Measurements from ENCODE around the gene CTPS2. TPM values are rescaled to one million over a fixed set of nuclear protein-coding genes. Genes with fewer than 3 reads are reported as not detected.

CTPS2 gene
- total and polyA plus RNA-seq, 8 donors: 2.3 to 34.3 (median 10.3) TPM

DNA sequence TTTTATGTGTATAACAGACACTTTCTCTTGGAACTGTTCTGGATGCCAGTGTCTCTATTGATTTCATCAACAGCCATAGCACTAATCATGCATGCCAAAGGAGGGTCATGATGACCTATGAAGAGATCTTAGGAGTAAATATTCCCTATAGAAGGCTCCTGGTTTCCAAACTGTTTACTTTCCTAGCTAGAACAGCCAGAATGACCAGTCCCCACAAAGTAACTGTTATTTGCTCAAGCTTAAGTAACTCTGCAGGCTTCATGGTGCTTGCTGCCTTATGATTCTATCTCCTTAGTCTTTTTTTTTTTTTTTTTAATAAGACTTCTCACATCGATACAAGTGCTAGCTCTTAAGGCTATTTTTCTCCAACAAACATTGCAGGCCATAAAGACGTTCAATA lies 50.1 kb downstream of the CTPS2 start:
- Histone ChIP-seq H3K4me1 (peaks cover 0 to 5% (median 0%) of the 10 kb centered on the region in 4 donors), H3K27me3 (no peaks in the 10 kb centered on the region), H3K36me3 (peaks cover 0 to 11% (median 8%) of the 10 kb centered on the region in 4 donors), H3K9me3 (no peaks in the 10 kb centered on the region), H3K27ac (no peak overlapping the region), H3K4me3 (no peak overlapping the region)
- TF ChIP-seq, protein P1, sequence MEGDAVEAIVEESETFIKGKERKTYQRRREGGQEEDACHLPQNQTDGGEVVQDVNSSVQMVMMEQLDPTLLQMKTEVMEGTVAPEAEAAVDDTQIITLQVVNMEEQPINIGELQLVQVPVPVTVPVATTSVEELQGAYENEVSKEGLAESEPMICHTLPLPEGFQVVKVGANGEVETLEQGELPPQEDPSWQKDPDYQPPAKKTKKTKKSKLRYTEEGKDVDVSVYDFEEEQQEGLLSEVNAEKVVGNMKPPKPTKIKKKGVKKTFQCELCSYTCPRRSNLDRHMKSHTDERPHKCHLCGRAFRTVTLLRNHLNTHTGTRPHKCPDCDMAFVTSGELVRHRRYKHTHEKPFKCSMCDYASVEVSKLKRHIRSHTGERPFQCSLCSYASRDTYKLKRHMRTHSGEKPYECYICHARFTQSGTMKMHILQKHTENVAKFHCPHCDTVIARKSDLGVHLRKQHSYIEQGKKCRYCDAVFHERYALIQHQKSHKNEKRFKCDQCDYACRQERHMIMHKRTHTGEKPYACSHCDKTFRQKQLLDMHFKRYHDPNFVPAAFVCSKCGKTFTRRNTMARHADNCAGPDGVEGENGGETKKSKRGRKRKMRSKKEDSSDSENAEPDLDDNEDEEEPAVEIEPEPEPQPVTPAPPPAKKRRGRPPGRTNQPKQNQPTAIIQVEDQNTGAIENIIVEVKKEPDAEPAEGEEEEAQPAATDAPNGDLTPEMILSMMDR (IDR thresholded peaks at IDR 0.05): no peak
- no peak for TF ChIP-seq POLR2A (IDR thresholded peaks at IDR 0.05)
- no peak for TF ChIP-seq EP300 (IDR thresholded peaks at IDR 0.05)
- DNase-seq: no peak
- intact Hi-C loops (cut with DNase I; ENCODE audit: low total_unique reads): loop anchor here (10.0 kb wide), 1 partner anchor 228 kb away; no protein-coding TSS in a partner anchor
- 24 to 62% (median 43%) methylated on average over 2 of the region's 2 CpGs for WGBS, 5 donors

DNA sequence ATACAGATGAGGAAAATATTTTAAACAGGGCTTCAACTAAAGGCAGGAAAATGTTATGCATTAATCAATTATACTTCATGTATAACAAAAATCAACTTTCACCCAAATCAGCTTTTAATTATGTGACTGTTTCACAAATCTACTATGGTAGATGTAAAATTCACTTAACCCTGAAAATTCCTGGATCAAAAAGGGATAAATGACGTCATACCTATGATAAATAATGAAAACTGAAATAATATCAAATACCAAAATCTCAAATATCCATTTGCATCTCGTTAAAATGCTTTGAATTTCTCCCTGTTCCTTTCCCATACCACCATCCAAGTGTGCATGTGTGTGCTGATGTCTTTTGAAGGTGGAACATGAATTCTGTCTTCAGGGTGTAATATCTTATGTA lies 51.0 kb downstream of the CTPS2 start:
- WGBS, 5 donors: 59 to 89% (median 83%) methylated on average over 2 of the region's 2 CpGs
- TF ChIP-seq EP300 (IDR thresholded peaks at IDR 0.05) (no peak), POLR2AphosphoS5 (IDR thresholded peaks at IDR 0.05) (no peak), POLR2A (IDR thresholded peaks at IDR 0.05) (no peak)
- TF ChIP-seq, protein P1 (IDR thresholded peaks at IDR 0.05): no peak
- intact Hi-C loops (cut with DNase I; ENCODE audit: low total_unique reads): loop anchor here (10.0 kb wide), 1 partner anchor 227 kb away; no protein-coding TSS in a partner anchor
- no peaks in the 10 kb centered on the region for H3K27me3 ChIP-seq
- DNase-seq: no peak
- H3K36me3 ChIP-seq: peaks cover 0 to 5% (median 3%) of the 10 kb centered on the region in 4 donors
- no peak overlapping the region for H3K4me3 ChIP-seq
- peaks cover 0 to 5% (median 0%) of the 10 kb centered on the region in 4 donors for H3K4me1 ChIP-seq
- H3K9me3 ChIP-seq: no peaks in the 10 kb centered on the region
- H3K27ac ChIP-seq: no peak overlapping the region

DNA sequence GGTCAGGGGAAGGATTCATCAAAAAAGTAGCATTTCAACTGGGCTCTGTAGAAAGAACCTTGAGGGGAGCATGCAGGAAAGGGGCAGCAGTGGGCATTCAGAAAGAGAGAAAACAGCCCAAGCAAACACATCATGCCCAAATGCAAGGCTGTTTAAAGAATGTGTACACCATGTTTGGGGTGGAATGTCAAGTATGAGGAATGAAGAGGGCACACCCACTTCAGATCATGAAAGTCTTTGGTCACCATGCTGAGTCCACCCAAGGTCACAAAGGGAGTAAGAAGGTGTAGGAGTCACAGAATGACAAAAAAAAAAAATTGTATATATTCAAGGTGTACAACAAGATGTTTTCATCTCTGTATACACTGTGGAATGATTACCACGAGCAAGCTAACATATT lies 53.1 kb downstream of the CTPS2 start:
- H3K27ac ChIP-seq: no peak overlapping the region
- H3K36me3 ChIP-seq: no peaks in the 10 kb centered on the region
- H3K4me1 ChIP-seq: peaks cover 0 to 5% (median 0%) of the 10 kb centered on the region in 4 donors
- no peaks in the 10 kb centered on the region for H3K27me3 ChIP-seq
- intact Hi-C loops (cut with DNase I; ENCODE audit: low total_unique reads): no loop called here
- DNase-seq: no peak
- no peaks in the 10 kb centered on the region for H3K9me3 ChIP-seq
- H3K4me3 ChIP-seq: no peak overlapping the region
- WGBS, 5 donors: 70 to 93% (median 89%) methylated on average over 1 of the region's 1 CpG
- TF ChIP-seq EP300 (IDR thresholded peaks at IDR 0.05) (no peak), POLR2AphosphoS5 (IDR thresholded peaks at IDR 0.05) (no peak), POLR2A (IDR thresholded peaks at IDR 0.05) (no peak)
- TF ChIP-seq, protein P1 (IDR thresholded peaks at IDR 0.05): no peak

DNA sequence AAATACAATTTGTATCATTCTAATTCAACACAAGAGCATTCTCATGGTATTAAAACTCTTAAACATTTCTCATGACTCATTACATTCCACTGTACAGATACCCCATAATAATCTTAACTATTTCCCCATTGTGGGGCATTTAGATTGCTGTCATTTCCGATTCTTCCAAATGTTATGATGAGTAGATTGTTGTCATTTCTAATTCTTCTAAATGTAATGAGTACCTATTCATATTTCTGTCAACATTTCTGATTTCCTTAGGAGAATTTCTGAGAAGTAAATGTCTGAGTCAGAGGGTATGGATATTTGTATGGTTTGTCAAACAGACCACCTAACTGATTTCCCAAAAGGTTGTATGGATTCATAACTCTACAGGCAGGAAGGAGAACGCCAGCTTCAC lies 54.2 kb downstream of the CTPS2 start:
- WGBS, 5 donors: 88 to 99% (median 89%) methylated on average over 2 of the region's 2 CpGs
- Histone ChIP-seq H3K9me3 (no peaks in the 10 kb centered on the region), H3K27me3 (no peaks in the 10 kb centered on the region), H3K27ac (no peak overlapping the region), H3K4me1 (peaks cover 0 to 5% (median 0%) of the 10 kb centered on the region in 4 donors), H3K36me3 (no peaks in the 10 kb centered on the region), H3K4me3 (no peak overlapping the region)
- no peak for DNase-seq
- intact Hi-C loops (cut with DNase I; ENCODE audit: low total_unique reads): no loop called here
- TF ChIP-seq EP300 (IDR thresholded peaks at IDR 0.05): no peak
- TF ChIP-seq POLR2A (IDR thresholded peaks at IDR 0.05): no peak

DNA sequence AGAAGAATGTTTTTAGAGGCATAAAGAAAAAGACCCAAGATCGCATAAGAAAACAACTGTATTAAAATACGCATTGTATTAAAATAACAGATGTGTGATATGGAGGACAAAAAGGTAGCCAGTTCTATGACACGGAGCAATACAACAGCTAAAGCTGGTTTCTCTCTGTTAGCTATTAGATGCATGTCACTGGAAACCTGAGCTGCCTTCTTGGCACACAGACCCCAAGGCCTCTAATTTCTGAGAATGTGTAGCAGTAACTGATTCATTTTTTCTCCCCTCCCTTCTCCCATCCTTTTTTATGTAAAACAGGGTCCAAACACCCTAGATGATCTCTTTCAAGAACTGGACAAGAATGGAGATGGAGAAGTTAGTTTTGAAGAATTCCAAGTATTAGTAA lies 58.4 kb downstream of the CTPS2 start:
- no peaks in the 10 kb centered on the region for H3K9me3 ChIP-seq
- H3K4me1 ChIP-seq: no peaks in the 10 kb centered on the region
- H3K27me3 ChIP-seq: no peaks in the 10 kb centered on the region
- DNase-seq: no peak
- H3K36me3 ChIP-seq: no peaks in the 10 kb centered on the region
- H3K4me3 ChIP-seq: no peak overlapping the region
- WGBS, 5 donors: 58 to 79% (median 73%) methylated on average over 3 of the region's 3 CpGs
- intact Hi-C loops (cut with DNase I; ENCODE audit: low total_unique reads): no loop called here
- H3K27ac ChIP-seq: no peak overlapping the region
- TF ChIP-seq, protein P1 (IDR thresholded peaks at IDR 0.05): no peak
- no peak for TF ChIP-seq POLR2AphosphoS5 (IDR thresholded peaks at IDR 0.05)
- no peak for TF ChIP-seq POLR2A (IDR thresholded peaks at IDR 0.05)
- no peak for TF ChIP-seq EP300 (IDR thresholded peaks at IDR 0.05)

Measured in stomach (tissue), 9 donors.